ENCODE data around the gene TSPOAP1. TPM values are rescaled to one million over a fixed set of nuclear protein-coding genes. Genes with fewer than 3 reads are reported as not detected.

The TSPOAP1 gene
- total RNA-seq, 1 experiment from 2014 or later, result not detected

DNA sequence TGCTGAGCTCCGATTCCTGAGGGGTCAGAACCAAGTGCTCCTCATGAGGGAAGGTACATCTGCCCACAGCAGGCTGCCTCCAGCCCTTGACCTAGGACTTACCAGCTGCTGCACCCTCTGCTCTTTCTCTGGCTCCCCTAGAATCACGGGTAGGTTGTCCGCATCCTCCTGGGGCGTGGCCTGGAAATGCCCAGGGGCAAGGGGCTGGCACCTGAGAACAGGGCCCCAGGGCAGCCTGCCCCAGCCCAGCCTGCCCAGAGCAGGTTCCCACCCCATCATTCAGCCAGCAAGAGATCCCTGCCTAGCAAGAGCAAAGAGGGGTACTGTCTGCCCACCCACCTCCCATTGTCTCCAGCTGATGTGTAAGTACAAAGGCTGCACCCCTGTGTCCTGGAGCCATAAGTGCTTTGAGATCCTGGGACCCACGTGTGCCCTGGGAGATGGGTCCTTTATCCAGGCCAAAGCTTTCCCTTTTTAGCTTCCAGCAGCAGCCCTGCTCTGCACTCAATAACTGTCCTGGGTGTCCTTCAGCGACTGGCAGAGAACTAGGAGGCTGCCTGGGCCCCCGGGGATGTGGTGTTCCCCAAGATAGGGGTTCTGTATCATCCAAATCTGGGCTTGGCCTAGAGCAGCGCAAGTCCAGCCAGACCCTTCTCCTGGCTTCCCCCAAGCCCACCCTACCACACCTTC, 5.1 kb downstream of the TSPOAP1 start:
- DNase-seq (ENCODE audit: low read depth, low spot score), result no peak
- in situ Hi-C loops (cut with HindIII; ENCODE audit: low pct_unique_long_range_greater_than_20kb, low sequenced_read_pairs), result no loop called here

DNA sequence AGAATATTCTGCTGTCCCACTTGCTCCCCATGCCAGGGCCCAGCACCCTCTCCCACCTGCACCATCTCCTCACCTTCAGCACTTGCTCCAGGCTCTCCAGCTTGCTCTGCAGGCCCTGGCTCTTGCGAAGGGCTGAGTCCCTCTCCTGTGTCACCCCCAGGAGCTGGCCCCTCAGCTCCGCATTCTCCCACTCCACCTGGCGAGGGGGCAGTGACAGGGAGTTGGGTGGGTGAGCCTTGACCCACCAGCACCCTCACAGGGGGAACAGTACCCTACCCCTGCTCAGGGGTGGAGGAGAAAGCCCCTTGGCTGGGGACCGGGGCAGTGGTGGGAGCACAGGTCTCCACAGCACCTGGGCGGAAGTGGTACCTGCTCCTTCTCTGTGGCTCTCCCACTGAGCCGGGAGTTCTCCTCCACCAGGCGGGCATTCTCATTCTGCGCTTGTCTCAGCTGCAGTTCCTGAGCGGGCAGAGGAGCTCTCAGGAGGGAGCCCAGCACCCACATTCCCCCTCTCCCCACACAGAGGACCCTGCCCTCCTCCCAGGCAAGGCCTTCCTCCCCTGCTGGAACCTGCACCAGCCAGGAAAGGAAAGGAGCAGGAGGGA, 5.9 kb downstream of the TSPOAP1 start:
- DNase-seq (ENCODE audit: low read depth, low spot score), result no peak
- in situ Hi-C loops (cut with HindIII; ENCODE audit: low pct_unique_long_range_greater_than_20kb, low sequenced_read_pairs), result no loop called here

- in situ Hi-C loops (cut with HindIII; ENCODE audit: low pct_unique_long_range_greater_than_20kb, low sequenced_read_pairs), result no loop called here
- DNase-seq (ENCODE audit: low read depth, low spot score), result no peak
These were observed 6.7 kb downstream of the TSPOAP1 start for GRCh38 chr17:58321571-58322525.

DNA sequence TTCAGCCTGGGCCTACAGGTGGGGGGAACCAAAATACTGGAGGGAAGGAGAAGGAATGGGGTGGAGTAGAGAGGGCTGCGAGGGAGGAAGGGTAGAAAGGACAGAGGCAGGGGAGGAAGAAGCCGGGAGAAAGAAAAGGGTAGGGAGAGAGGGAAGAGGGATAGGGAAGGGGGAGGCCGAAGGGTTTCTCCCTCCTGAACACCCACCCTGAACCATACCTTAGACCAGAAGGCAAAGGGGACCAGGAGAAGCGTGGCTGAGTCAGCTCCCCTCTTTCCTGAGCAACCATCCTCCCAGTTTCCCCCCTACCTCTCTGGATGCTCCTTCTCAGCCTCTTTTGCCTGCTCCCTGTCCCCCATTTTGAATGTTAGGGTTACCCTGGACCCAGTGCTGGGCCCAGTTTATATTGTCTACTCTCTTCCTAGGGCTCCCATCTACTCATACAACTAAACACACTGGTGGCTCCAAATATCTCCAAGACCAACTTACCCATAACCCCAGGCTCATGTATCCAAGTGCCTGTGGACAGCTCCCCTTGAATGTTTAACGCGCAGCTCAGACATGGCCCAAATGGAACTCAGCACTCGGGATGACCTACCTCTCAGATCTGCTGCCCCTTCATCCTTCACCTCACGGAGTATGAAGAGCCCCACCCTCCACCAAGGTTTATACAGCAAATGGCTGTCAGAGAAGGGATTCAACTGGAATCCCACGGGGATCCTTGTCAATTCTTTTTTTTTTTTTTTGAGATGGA, 7.8 kb downstream of the TSPOAP1 start:
- in situ Hi-C loops (cut with HindIII; ENCODE audit: low pct_unique_long_range_greater_than_20kb, low sequenced_read_pairs), result no loop called here
- DNase-seq (ENCODE audit: low read depth, low spot score), result no peak

GRCh38 chr17:58320163-58320558, 8.4 kb downstream of the TSPOAP1 start:
- DNase-seq (ENCODE audit: low read depth, low spot score), result no peak
- in situ Hi-C loops (cut with HindIII; ENCODE audit: low pct_unique_long_range_greater_than_20kb, low sequenced_read_pairs), result no loop called here

- in situ Hi-C loops (cut with HindIII; ENCODE audit: low pct_unique_long_range_greater_than_20kb, low sequenced_read_pairs), result no loop called here
- DNase-seq (ENCODE audit: low read depth, low spot score), result no peak
These were observed 9.1 kb downstream of the TSPOAP1 start for GRCh38 chr17:58319173-58320162.

GRCh38 chr17:58318627-58319172, 9.9 kb downstream of the TSPOAP1 start:
- in situ Hi-C loops (cut with HindIII; ENCODE audit: low pct_unique_long_range_greater_than_20kb, low sequenced_read_pairs), result no loop called here
- no peak for DNase-seq (ENCODE audit: low read depth, low spot score)

GRCh38 chr17:58318065-58318481, 10.5 kb downstream of the TSPOAP1 start:
- in situ Hi-C loops (cut with HindIII; ENCODE audit: low pct_unique_long_range_greater_than_20kb, low sequenced_read_pairs), result no loop called here
- no peak for DNase-seq (ENCODE audit: low read depth, low spot score)

DNA sequence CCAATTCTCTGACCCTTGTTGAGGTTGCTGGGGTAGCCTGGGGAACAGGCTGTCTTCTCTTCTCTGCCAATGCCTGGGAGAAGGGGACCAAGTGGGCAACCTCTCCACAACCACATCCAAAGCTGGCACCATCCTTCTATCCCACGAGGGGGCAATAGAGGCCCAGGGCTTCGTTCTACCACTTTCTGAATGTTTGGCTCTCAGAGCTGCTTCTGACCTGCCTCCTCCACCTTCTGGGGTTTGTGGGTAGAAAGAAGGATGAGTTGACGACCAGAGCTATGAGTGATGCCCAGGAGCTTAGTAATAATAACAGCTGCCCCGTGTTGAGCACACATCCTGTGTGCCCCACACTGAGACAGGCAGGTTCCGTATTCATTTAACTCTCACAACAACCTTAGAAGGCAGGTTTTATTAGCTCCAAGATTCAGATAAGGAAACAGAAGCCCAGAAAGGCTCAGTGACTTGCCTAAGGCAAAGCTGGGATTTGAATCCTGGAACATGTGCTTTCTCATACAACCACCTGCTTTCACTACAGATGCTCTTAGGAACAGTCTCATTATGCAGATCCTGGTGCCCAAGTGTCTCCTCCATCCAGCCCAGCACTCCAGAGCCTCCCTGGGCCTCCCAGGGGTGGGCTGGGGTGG, 11.1 kb downstream of the TSPOAP1 start:
- in situ Hi-C loops (cut with HindIII; ENCODE audit: low pct_unique_long_range_greater_than_20kb, low sequenced_read_pairs), result no loop called here
- DNase-seq (ENCODE audit: low read depth, low spot score), result peak; percentile 89

GRCh38 chr17:58316260-58316960, 12.2 kb downstream of the TSPOAP1 start:
- in situ Hi-C loops (cut with HindIII; ENCODE audit: low pct_unique_long_range_greater_than_20kb, low sequenced_read_pairs), result no loop called here

DNA sequence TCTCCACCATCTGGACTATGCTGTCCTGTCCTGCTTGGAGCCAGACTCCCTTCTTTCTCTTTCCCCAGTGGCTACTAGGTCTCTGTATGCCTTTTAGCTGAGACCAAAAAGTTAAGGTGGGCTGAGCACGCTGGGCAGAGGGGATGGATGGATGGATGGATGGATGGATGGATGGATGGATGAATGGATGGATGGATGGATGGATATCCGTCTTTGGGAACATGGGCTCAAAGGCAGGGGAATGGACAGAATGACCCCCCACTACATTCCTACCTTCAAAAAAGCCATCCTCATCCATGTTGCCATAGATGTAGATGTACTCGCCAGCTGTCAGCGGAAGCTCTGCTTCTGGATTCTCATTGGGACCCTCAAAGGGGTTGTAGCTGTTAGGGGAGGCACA, 12.8 kb downstream of the TSPOAP1 start:
- DNase-seq (ENCODE audit: low read depth, low spot score), result no peak
- in situ Hi-C loops (cut with HindIII; ENCODE audit: low pct_unique_long_range_greater_than_20kb, low sequenced_read_pairs), result no loop called here

More at GRCh38 chr17:58316260-58316960, 12.2 kb downstream of the TSPOAP1 start:
- no peak for DNase-seq (ENCODE audit: low read depth, low spot score)

GRCh38 chr17:58315281-58315711, 13.3 kb downstream of the TSPOAP1 start:
- in situ Hi-C loops (cut with HindIII; ENCODE audit: low pct_unique_long_range_greater_than_20kb, low sequenced_read_pairs), result no loop called here
- DNase-seq (ENCODE audit: low read depth, low spot score), result no peak

GRCh38 chr17:58314706-58315015, 13.9 kb downstream of the TSPOAP1 start:
- in situ Hi-C loops (cut with HindIII; ENCODE audit: low pct_unique_long_range_greater_than_20kb, low sequenced_read_pairs), result no loop called here
- DNase-seq (ENCODE audit: low read depth, low spot score), result peak; percentile 32

GRCh38 chr17:58313815-58314705, 14.5 kb downstream of the TSPOAP1 start:
- DNase-seq (ENCODE audit: low read depth, low spot score), result no peak
- in situ Hi-C loops (cut with HindIII; ENCODE audit: low pct_unique_long_range_greater_than_20kb, low sequenced_read_pairs), result no loop called here

GRCh38 chr17:58312829-58313228, 15.8 kb downstream of the TSPOAP1 start:
- in situ Hi-C loops (cut with HindIII; ENCODE audit: low pct_unique_long_range_greater_than_20kb, low sequenced_read_pairs), result no loop called here
- DNase-seq (ENCODE audit: low read depth, low spot score), result no peak
